ENCODE measurements around the gene GPRIN1. TPM values are rescaled to one million over a fixed set of nuclear protein-coding genes. Genes with fewer than 3 reads are reported as not detected.

Gene GPRIN1
- total RNA-seq, 3 donors from 2014 or later: 3.6 to 5.3 (median 4.5) TPM

Other genes starting within 250 kb of the GPRIN1 start
- gene KIAA1191, start 248.4 kb downstream of the GPRIN1 start, total RNA-seq: 10 to 100 TPM; 33.0 to 36.2 (median 34.1) TPM
- 1 to 10 TPM; 7.0 to 8.6 (median 7.9) TPM for gene ARL10, start 244.7 kb downstream of the GPRIN1 start, total RNA-seq
- 100 to 1,000 TPM; 247 to 262 (median 255) TPM for gene NOP16, start 221.6 kb downstream of the GPRIN1 start, total RNA-seq
- 100 to 1,000 TPM in 1 of 3 donors, 10 to 100 TPM in 2; 87.5 to 101 (median 95.8) TPM for gene HIGD2A, start 221.4 kb downstream of the GPRIN1 start, total RNA-seq
- 100 to 1,000 TPM; 121 to 133 (median 123) TPM for gene CLTB, start 193.6 kb downstream of the GPRIN1 start, total RNA-seq
- gene FAF2, start 161.8 kb downstream of the GPRIN1 start, total RNA-seq: 10 to 100 TPM; 43.0 to 50.1 (median 43.2) TPM
- gene RNF44, start 72.8 kb downstream of the GPRIN1 start, total RNA-seq: 10 to 100 TPM; 55.0 to 58.5 (median 58.4) TPM
- gene CDHR2, start 60.8 kb downstream of the GPRIN1 start, total RNA-seq: under 1 TPM; 0.29 to 0.43 (median 0.33) TPM
- not detected for gene SNCB, start 20.4 kb upstream of the GPRIN1 start, total RNA-seq
- gene EIF4E1B, start 20.5 kb upstream of the GPRIN1 start, total RNA-seq: not detected
- 10 to 100 TPM; 18.3 to 28.0 (median 24.1) TPM for gene TSPAN17, start 37.3 kb upstream of the GPRIN1 start, total RNA-seq
- gene UNC5A, start 200.4 kb upstream of the GPRIN1 start, total RNA-seq: not detected

Data from activated T-cell treated with anti-CD3 and anti-CD28 coated beads, Interleukin-2, amount 50 U/mL, for 4 hours (primary cell).